Measurements from ENCODE around the gene MSI2.

DNA sequence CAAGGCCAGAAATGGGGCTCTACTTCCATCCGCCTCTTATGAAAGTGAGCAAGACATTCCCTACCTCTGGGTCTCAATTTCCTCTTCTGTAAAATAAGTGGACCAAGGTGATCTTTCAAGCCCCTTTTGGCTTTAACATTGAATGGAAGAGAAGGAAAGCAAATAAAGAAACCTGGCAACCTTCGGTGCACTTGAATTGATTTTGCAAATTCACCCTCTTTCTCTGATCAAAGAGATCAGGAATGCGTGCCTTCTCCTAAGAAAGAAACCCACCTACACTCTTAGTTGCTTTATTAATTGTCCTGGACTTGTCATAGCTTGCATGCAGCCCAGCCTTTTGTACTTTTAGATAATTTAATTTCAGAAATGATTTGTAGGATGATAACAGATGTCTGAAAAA lies 3.0 kb downstream of the MSI2 start:
- TF ChIP-seq, protein P1, sequence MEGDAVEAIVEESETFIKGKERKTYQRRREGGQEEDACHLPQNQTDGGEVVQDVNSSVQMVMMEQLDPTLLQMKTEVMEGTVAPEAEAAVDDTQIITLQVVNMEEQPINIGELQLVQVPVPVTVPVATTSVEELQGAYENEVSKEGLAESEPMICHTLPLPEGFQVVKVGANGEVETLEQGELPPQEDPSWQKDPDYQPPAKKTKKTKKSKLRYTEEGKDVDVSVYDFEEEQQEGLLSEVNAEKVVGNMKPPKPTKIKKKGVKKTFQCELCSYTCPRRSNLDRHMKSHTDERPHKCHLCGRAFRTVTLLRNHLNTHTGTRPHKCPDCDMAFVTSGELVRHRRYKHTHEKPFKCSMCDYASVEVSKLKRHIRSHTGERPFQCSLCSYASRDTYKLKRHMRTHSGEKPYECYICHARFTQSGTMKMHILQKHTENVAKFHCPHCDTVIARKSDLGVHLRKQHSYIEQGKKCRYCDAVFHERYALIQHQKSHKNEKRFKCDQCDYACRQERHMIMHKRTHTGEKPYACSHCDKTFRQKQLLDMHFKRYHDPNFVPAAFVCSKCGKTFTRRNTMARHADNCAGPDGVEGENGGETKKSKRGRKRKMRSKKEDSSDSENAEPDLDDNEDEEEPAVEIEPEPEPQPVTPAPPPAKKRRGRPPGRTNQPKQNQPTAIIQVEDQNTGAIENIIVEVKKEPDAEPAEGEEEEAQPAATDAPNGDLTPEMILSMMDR (IDR thresholded peaks at IDR 0.05; ENCODE audit: insufficient read depth, low read length, poor library complexity, severe bottlenecking) = no peak
- no peak for TF ChIP-seq EZH2phosphoT487 (conservative IDR thresholded peaks at IDR 0.05; ENCODE audit: low read length)

Data from SU-DHL-6 (cell line).